HG03575 (cell line): ENCODE measurements around the gene NRP1.

ENCODE experiments used
- ATAC-seq: cut with Tn5 transposase; IDR thresholded peaks from one replicate; pipeline ENCODE4 v1.9.1; 2021; ENCODE audit not compliant: unreplicated experiment, insufficient number of reproducible peaks, low FRiP score; ENCODE audit errors: extremely low read depth

The NRP1 gene

GRCh38 chr10:33180390-33180789 lies 154.1 kb downstream of the NRP1 start:
- ATAC-seq = no peak

DNA sequence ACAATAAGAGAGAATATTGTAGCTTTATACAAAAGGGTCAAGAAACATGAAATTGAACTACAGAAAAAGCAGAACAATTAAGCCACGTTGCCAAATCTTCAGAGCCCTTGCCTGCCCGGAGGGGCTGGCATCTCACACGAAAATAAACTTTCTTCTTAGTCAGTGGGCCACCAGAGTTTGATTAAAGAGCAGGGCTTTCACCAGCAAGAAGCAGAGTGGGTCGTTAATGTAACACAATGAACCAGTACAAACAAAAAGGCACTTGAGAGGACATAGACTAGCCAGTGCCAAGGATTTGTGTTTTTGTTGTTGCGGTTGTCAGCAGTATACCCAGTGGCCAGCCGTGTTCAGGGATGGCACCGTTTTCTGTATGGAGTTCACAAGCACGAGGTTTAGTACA lies 155.4 kb downstream of the NRP1 start:
- ATAC-seq = no peak

DNA sequence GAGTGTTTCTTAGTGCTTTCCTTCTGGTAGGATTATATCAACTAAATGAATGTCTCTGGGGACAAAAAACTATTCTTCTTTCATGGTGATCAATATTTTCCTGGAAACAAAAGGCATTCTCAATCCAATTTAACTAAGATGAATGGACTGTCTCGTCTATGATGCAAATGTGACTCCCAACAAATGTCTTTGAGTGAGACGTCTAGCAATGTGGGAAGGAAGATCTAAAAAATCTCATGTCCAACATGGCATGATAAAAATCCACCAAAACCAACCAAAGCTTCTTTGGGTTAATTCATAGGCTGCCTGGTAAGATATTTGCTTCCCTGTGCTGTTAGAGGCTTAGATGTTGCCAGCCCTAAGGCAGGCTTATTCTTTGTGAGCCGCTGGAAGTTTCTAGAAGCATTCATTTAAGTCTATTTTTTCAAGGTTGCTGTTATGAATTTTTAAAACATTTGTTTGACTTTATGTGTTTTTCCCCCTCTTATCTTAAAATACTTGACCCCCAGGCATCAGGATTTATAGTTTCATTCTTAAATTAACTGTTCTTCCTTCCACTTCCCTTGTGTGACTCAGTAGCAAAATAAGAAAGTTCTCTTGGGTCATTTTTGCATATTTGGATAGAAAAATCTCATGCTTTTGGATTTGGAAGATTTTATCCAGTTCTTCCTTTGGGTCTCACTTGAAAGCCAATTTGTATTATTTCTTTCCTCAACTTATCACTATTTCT lies 156.3 kb downstream of the NRP1 start:
- ATAC-seq = no peak

DNA sequence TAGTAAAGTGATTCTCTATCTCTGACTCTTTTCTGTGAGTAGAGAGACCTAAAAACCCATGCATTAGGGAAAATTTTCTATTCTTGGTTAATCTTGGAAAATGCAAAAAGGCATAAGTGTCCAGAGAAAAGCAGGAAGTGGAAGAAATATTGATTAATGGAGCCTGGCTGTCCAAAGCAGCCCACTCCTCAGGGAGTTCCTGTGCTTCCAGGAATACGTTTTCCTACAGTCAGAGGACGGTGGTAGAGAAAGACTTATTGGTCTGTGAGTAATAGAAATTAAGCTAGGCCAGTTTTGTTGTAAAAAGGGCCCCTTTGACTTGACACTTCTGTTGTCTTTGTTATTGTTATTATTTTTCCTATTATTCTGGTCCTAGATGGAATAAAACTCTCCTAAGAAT lies 157.8 kb downstream of the NRP1 start:
- no peak for ATAC-seq

- no peak for ATAC-seq
Measured at GRCh38 chr10:33174674-33175434, 159.6 kb downstream of the NRP1 start.

DNA sequence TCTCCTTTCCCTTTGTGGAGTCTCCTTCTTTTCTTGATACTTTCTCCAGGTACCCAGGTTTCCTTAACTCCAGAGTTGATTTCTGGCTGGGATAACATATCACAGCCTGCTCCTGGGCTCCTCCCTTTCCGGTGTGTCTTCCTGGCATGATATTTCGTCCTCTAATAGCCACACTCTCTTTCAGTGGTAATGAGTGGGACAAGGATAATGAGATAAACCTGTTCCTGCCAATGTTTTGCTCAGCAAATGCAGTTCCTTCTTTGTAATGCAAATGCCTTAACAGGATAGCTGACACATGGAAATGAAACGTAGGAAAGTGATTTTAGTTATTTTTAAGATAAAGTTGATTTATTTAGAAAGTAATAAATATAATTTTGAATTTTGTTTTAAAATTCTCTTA lies 168.6 kb downstream of the NRP1 start:
- no peak for ATAC-seq

DNA sequence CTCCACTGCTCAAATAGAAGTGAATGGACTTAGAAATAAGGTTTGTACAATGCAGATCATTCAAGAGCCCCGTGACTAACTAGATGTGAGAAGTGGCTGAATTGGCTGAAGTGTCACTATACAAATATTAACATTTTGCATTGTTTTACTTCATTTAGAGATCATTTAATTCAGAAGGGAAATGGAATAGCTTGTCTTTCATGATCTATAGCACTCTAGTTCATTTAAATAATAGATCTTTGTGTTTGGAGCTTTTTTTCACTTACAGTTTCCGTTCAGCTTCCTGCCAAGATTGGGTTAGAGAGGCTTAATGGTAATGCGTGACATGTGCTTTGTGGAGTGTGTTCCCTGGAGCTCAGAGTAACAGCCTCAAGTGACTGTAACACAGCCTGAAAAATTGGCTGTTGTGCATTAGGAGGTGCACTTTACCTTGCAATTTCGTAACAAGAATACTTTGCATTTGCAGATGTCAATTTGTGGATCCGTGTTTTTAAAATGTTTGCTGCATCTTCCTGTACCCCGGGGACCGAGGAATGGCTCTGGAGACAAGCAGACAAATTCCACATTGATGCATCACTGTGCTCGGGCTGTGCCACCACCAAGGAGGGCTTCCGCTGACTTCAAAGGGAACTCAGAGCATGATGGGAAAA lies 170.3 kb downstream of the NRP1 start:
- no peak for ATAC-seq

DNA sequence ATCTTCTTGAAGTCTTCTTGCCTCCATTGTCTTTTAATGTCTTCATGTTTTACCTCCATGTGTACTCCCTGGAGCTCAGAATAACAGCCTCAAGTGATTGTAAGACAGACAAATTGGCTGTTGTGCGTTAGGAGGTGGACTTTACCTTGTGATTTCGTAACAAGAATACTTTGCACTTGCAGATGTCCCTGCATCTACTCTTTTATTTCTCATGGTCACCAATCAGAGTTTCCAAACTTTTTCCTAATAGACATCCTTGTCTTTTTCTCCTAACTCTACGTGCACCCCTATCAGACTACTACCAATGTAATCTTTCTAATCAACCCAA lies 172.3 kb downstream of the NRP1 start:
- no peak for ATAC-seq

GRCh38 chr10:33161550-33162247 lies 172.8 kb downstream of the NRP1 start:
- ATAC-seq = no peak

- no peak for ATAC-seq
Measured at GRCh38 chr10:33160151-33160550, 174.3 kb downstream of the NRP1 start.

- no peak for ATAC-seq
Measured at GRCh38 chr10:33157103-33157502, 177.4 kb downstream of the NRP1 start.

DNA sequence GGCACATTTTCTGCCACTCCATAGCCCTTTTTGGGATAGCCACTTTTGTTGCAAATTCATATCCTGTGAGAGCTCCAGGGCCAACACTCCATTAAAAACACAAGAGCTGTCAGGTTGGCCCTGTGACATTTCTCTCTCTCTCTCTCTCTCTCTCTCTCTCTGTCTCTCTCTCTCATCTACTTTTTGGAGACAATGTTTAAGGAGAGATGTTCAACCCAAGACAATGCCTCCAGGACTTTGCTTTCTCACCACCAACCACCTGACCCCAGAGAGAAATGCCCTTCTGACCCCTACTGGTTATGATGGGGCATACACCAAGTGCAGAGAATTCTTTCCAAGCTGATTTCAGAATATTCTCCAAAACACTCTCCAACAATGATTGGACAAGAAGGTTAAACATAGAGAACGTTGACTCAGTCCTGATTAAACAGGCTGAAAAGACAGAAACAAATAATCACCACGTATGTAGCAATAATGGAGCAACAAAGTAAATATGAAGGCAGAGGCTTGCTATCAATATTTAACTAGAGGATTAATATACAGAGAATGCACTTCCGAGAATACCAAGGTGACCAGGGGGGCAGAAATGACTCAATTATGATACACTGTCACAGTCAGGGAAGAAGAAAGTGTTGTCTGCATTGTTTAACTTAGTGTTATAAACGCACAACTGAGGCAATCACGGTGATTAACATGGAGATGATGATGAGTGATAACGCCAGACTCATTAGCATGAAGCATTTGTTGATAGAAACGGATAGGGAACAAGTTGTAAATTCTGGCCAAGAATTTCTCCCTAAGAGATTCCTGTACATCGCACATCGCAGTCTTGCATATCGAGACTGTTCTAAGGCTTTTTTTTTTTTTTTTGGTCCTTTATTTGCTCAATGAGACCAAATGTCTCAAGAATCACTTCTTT lies 178.5 kb downstream of the NRP1 start:
- peak; percentile 77 for ATAC-seq

GRCh38 chr10:33154590-33154989 lies 179.9 kb downstream of the NRP1 start:
- ATAC-seq = no peak

DNA sequence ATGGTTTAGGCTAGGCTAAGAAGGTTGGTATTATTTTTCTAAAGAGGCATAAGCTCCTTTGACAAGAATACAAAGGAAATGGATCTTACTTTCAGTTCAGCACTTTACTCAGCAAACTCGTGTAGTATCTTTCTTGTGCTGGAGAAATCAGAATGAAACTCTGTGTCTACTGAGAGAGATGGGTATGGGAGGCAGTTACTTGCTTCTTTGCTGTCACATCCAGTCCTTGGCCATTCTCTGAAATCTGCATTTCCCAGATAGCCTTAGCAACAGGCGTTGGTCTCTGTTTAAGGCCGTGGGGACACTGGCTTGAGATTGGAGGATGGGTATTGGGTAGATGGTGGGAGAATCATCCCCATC lies 180.5 kb downstream of the NRP1 start:
- no peak for ATAC-seq

DNA sequence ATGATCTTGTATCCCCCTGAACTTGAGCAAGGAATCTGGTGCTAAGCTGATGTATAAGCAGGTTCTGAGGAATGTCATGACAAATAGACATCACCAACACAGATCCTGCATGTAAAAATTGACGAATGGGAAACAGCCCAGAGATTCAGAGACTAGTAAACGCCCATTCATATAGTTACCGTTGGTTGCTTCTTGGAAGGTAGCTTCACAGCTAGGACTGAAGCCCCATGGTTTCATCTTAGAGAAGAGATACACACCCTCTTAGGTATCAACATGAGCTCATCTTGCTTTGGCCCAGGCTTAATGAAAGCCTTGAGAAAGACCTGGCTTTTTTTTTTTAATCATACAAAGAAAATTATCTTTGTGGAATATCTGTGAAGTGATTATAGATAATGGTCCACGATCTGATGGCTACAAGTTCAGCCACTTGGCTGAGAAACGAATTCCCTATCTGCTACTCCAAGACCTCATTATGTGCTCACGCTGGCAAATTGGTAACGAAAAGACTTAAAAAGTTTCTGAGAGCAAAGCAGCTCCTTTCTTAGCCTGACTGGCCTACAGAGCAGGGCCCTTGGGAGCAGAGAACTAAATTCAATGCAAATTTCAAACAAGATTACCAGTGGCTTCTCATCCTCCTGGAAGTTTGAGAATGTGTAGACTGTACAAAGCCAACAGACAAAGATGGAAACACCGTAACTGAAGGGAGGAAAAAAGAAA lies 181.1 kb downstream of the NRP1 start:
- ATAC-seq = no peak

DNA sequence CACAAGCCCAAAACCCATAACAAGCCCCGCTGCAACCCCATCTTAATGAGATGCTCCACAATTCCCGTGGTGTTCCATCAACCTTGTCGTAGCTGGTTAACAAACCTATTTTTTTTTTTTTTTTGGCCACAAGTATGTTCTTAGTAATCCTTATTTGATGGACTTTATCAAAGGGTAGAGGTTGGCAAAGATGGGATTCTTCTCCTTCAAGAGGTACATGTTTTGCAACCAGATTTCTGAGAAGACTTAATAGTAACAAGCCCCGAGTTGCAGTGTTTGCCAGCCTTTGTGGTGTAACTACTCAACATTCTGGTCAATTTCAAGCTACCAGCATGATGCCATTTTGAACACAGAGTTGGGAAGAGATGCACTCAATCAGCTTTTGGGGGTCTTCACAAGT lies 181.7 kb downstream of the NRP1 start:
- ATAC-seq = no peak

DNA sequence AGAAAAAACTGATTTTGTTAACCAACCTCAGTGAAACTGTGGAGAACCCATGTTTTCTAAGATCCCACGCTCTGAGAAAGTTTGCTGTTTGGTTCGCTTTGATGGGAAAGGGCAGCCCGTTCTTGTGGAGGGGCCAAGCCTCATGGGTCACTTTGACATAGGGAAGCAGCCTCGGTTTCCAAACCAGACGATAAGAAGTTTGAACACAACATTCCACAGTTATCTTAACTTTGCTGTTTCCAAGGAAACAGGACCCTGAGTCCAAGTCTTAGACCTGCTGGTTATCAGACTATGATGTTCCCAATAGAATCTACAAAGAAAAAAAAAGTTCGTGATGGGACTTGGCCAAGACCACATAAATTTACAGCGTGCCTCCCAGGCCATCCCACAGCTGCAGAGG lies 182.3 kb downstream of the NRP1 start:
- ATAC-seq = no peak

DNA sequence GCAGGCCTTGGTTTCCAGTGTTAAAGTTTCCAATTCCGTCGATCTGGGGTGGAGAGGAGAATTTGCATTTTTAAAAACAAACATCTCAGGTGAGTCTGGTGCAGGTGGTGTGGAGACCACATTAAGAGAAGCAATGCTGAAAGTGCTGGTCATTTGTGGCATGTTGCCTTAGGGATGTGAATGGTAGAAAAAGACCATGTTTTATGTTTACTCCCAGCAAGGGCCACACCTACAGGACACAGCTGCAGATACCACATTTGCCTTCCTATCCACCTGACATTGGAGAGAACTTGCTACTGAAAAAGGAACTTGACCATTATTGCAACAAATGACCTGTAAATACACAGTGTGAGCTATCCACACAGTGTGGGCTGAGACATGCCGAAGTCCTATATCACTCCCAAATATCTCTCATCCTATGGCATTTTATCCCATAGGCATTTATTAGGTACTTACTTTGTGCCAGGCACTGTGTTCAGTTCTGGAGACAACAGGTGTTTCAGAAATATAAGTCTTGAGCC lies 183.1 kb downstream of the NRP1 start:
- ATAC-seq = no peak
